ENCODE data around the gene AEBP1.
"Not testable (repeated sequence)": the region's sequence is repeated elsewhere in the genome, so short reads cannot be mapped to it uniquely, and the experiment has no call there.

Gene AEBP1

GRCh38 chr7:44121761-44122420, 17.7 kb downstream of the AEBP1 start:
- no peak for DNase-seq

- no peak for DNase-seq
Observed at GRCh38 chr7:44122529-44122928, 18.4 kb downstream of the AEBP1 start.

GRCh38 chr7:44123190-44124003, 19.3 kb downstream of the AEBP1 start, which contains the start of gene POLD2:
Gene POLD2 (minus strand): TSS chr7:44123548. CDS start chr7:44122053, 1,495 bp downstream.
- peak; percentile 99 for DNase-seq

- no peak for DNase-seq
Observed at GRCh38 chr7:44124822-44125202, 20.7 kb downstream of the AEBP1 start.

- not testable (repeated sequence) for DNase-seq
Observed at GRCh38 chr7:44126574-44126973, 22.4 kb downstream of the AEBP1 start.

GRCh38 chr7:44127161-44127560, 23.0 kb downstream of the AEBP1 start:
- no peak for DNase-seq

- DNase-seq = no peak
Observed at GRCh38 chr7:44128721-44129582, 24.8 kb downstream of the AEBP1 start.

GRCh38 chr7:44131173-44132029, 27.3 kb downstream of the AEBP1 start:
- peak; percentile 44 for DNase-seq

- no peak for DNase-seq
Observed at GRCh38 chr7:44132039-44132438, 27.9 kb downstream of the AEBP1 start.

- no peak for DNase-seq
Observed at GRCh38 chr7:44133295-44133694, 29.1 kb downstream of the AEBP1 start.

GRCh38 chr7:44134943-44135628, 30.9 kb downstream of the AEBP1 start:
- DNase-seq = no peak

GRCh38 chr7:44136731-44137130, 32.6 kb downstream of the AEBP1 start:
- DNase-seq = no peak

GRCh38 chr7:44138698-44139097, 34.6 kb downstream of the AEBP1 start:
- no peak for DNase-seq

- no peak for DNase-seq
Observed at GRCh38 chr7:44139311-44140010, 35.3 kb downstream of the AEBP1 start.

GRCh38 chr7:44140341-44140740, 36.2 kb downstream of the AEBP1 start:
- no peak for DNase-seq

GRCh38 chr7:44141221-44141850, 37.2 kb downstream of the AEBP1 start, which contains the start of gene MYL7:
Gene MYL7 (minus strand): TSS chr7:44141332. CDS start chr7:44141305, 27 bp downstream.
- DNase-seq = no peak

- DNase-seq = no peak
Observed at GRCh38 chr7:44142028-44142427, 37.9 kb downstream of the AEBP1 start.

GRCh38 chr7:44143646-44144250, 39.6 kb downstream of the AEBP1 start:
- DNase-seq = no peak

GRCh38 chr7:44144426-44144967, 40.4 kb downstream of the AEBP1 start:
- no peak for DNase-seq

Measured in hematopoietic multipotent progenitor cell treated with erythropoietin and hydrocortisone succinate and interleukin-3 and kit ligand, for 4 days (in vitro differentiated cells).